ENCODE measurements around the gene KPTN. TPM values are rescaled to one million over a fixed set of nuclear protein-coding genes. Genes with fewer than 3 reads are reported as not detected.

Gene KPTN
- total and polyA plus RNA-seq, 2 of the 8 experiments (the other 6 are each of a cell fraction or from before 2014, with no cell fraction given): 23.6 to 31.3 TPM

GRCh38 chr19:47521473-47522180, 37.6 kb upstream of the KPTN start:
- Histone ChIP-seq H2AK5ac (ENCODE audit: low read depth, low read length) (no peak overlapping the region), H4K91ac (replicated peaks; ENCODE audit: insufficient read length, low read length) (no peak overlapping the region), H2BK20ac (ENCODE audit: low read length) (no peak overlapping the region), H3K4me1 (replicated peaks in 1 of 4; ENCODE audit: control insufficient read depth in 3 of 4, insufficient read depth in 4 of 4, low read length in 3 of 4) (peaks cover 0 to 5% (median 2%) of the 10 kb centered on the region in 4 experiments; a peak in 4 of 7 replicates), H3K36me3 (ENCODE audit: control insufficient read depth in 2 of 4, insufficient read depth in 4 of 4, low read length in 3 of 4) (0 out of 8 replicates have a peak, but pooled peaks cover 0 to 2% (median 0%) of the 10 kb centered on the region in 4 experiments), H3K9me3 (ENCODE audit: insufficient read depth in 2 of 2, low read depth in 1 of 2, low read length in 1 of 2) (no peaks in the 10 kb centered on the region), H3K27me3 (replicated peaks in 1 of 4; ENCODE audit: control insufficient read depth in 3 of 4, extremely low read depth in 1 of 4, insufficient read depth in 3 of 4, low read length in 3 of 4) (no peaks in the 10 kb centered on the region), H3K79me1 (ENCODE audit: low read depth, low read length) (0 out of 2 replicates have a peak, but pooled peaks cover 2% of the 10 kb centered on the region), H3K23ac (ENCODE audit: insufficient read length) (no peak overlapping the region), H2BK12ac (ENCODE audit: low read depth, low read length) (no peak overlapping the region), H3K9ac (replicated peaks in 1 of 4; ENCODE audit: extremely low read depth in 1 of 4, low read depth in 3 of 4, low read length in 3 of 4) (no peak overlapping the region; a peak in 1 of 7 replicates), H3K14ac (ENCODE audit: insufficient read length) (no peak overlapping the region), H4K20me1 (replicated peaks in 1 of 2; ENCODE audit: control insufficient read depth in 1 of 2, insufficient read depth in 2 of 2, low read length in 2 of 2) (no peaks in the 10 kb centered on the region), H3K23me2 (ENCODE audit: low read depth, low read length) (0 out of 2 replicates have a peak, but pooled peaks cover 2% of the 10 kb centered on the region), H3K4ac (replicated peaks; ENCODE audit: insufficient read length, low read depth, low read length) (no peak overlapping the region), H2BK15ac (ENCODE audit: low read length) (no peak overlapping the region), H3K4me2 (ENCODE audit: insufficient read depth in 1 of 2, low read depth in 2 of 2, low read length in 2 of 2) (no peak overlapping the region), H4K5ac (ENCODE audit: insufficient read length, low read depth, low read length) (no peak overlapping the region), H2BK120ac (replicated peaks; ENCODE audit: low read depth, low read length) (no peak overlapping the region), H2AFZ (ENCODE audit: low read length) (peak overlapping the region; percentile 54; the same call in 1 of the 2 replicates), H3K4me3 (ENCODE audit: extremely low read depth in 1 of 4, insufficient read depth in 2 of 4, low read depth in 3 of 4, low read length in 4 of 4) (no peak overlapping the region), H2BK5ac (ENCODE audit: low read depth, low read length) (no peak overlapping the region), H4K8ac (ENCODE audit: extremely low read depth, insufficient read depth, low read length) (peak overlapping the region; percentile 82), H3K27ac (ENCODE audit: low read depth, low read length) (no peak overlapping the region), H3K79me2 (ENCODE audit: control insufficient read depth in 1 of 2, insufficient read depth in 2 of 2, low read length in 2 of 2) (no peaks in the 10 kb centered on the region), H3K18ac (ENCODE audit: extremely low read depth, low read length) (no peak overlapping the region), H3K56ac (replicated peaks; ENCODE audit: insufficient read length, low read depth, low read length) (no peak overlapping the region)
- DNase-seq (ENCODE audit: low read depth in 1 of 2, low spot score in 2 of 2) (no peak), FAIRE-seq (no peak)
- WGBS, 2 experiments (ENCODE audit: extremely low coverage in 1 of 2, insufficient coverage in 1 of 2, insufficient read length in 1 of 2, insufficient replicate concordance in 2 of 2, low coverage in 1 of 2, low lambda C conversion rate in 2 of 2, missing lambda C conversion rate in 1 of 2): 85% methylated on average over 19 of the region's 20 CpGs; no CpG with 5 or more reads in 1 of the 2 experiments
- POLR2A ChIA-PET (ENCODE audit: partially characterized antibody): interaction anchor here (1.0 to 1.4 kb wide), 4 partner anchors 11 to 74 kb away, joined by 3 to 4 read pairs (median 3); no protein-coding TSS in a partner anchor
- CTCF ChIA-PET (ENCODE audit: partially characterized antibody): interaction anchor here (0.9 to 4.5 kb wide), 20 partner anchors 11 to 186 kb away, joined by 3 to 37 read pairs (median 3); partner anchors contain the start of gene KPTN
- TF ChIP-seq NANOG (IDR thresholded peaks at IDR 0.05; ENCODE audit: insufficient read depth, low read depth, low read length, poor library complexity, severe bottlenecking) (no peak), TAF1 (IDR thresholded peaks at IDR 0.05; ENCODE audit: low read depth, low read length) (no peak), RFX5 (IDR thresholded peaks at IDR 0.05; ENCODE audit: borderline replicate concordance, low read depth, low read length) (no peak)

Measured in H1 (cell line).